HG03571 (cell line): ENCODE measurements around the gene PRR35.
"Not testable (repeated sequence)": the region's sequence is repeated elsewhere in the genome, so short reads cannot be mapped to it uniquely, and the experiment has no call there.

Source experiments
- ATAC-seq: cut with Tn5 transposase; IDR thresholded peaks from one replicate; pipeline ENCODE4 v1.9.1; 2021; ENCODE audit not compliant: unreplicated experiment

Gene PRR35

DNA sequence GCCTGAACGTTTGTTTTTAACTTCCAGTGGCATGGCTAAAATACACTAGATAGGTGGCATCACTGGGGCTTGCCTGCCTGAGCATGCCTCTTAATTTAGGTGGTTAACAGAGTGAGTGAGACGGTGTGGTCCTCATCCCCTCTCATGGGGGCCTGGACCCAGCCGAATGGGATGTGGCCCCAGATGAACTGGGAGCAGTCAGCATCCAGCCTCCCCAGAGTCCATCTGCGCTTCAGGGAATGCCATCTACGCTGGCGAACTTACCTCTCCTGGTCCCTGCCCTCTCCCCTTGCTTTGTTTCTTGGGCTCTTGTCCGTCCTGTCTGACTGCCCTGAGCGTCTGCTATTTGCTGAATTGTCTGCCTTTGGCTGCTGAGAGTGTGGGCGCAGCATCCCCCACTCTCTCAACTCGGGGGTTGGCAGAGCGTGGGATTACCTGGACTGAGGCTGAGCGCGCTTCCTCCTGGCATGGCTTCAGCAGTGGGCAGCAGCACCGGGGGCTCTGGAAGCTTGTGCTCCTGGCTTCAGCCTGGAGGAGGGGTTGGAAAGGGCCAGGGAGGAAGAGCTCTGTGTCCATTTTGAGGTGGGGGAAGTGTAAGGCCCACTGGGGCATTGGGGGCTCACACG is 31.8 kb downstream of the PRR35 start:
- no peak for ATAC-seq

DNA sequence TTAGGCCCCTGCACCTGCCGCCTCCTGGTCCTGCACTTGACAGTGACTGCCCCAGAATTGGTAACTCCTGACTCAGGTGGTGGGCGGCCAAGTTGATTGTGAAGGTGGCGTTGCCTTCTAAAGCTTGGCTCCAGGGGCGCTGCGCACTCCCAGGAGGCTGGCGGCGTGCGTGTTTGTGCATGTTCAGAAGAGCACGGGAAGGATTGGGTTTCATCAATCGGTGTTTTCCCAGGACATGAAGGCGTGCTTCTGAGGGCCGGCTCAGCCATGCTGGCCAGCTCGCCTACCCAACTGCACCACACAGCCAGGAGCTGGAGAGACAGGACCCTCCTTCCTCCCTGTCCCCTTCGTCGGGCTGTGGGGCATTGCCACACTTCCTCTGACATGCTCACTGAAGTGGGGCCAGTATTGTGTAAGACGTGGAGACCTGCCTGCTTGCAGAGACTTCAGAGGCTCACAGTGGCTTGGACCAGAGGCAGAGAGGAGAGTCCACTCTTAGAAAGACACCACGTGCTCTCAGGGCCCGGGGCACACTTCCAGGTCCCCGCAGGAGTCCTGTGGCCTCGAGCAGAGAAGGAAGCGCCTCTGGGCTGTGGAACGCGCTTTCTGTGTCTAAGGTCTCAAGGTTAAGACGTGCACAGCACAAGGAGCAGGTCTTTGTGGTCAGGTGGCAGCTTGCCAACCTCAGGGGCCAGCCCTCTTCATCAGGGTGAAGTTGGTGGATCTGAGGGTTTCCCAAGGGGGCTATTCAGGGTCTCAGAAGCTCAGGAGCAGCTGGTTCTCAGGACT is 32.5 kb downstream of the PRR35 start:
- ATAC-seq = no peak

DNA sequence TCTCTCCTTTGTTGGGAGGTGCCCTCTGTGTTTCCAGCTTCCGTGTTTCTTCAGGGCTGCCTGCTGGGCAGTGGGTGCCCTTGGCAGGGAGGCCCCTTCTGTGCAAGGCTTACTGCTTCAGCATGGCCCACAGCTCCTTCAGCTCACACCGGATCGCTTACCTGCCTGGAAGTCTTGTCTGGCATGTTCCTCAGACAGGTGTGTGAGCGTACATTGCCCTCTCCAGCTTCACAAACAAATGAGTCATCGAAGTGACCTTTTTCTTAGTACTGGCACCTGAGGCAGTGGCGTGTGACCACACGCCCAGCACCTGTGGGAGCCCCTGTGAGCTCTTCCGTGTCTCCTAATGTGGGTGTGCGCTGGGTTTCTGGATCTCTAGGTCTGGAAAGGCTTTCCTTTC is 33.2 kb downstream of the PRR35 start:
- no peak for ATAC-seq

DNA sequence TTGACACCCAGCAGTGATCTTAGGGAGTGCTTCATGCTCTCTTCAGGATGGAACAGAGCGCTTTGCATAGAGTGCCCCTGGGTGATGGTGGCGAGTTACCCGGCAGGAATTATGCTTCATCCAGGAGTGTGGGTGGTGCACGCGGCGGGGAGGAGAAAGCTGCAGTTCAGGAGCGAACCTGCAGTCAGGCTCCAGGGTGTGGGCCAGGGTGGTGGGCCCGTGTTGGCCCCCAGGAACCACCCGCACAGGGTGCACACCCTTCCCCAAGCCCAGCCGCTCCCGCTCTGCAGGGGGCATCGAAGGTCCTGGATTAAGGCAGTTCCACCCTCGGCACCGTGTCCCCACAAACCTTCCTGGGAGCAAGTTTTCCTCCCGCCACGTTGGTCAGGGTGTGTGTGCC is 33.6 kb downstream of the PRR35 start:
- ATAC-seq = no peak

DNA sequence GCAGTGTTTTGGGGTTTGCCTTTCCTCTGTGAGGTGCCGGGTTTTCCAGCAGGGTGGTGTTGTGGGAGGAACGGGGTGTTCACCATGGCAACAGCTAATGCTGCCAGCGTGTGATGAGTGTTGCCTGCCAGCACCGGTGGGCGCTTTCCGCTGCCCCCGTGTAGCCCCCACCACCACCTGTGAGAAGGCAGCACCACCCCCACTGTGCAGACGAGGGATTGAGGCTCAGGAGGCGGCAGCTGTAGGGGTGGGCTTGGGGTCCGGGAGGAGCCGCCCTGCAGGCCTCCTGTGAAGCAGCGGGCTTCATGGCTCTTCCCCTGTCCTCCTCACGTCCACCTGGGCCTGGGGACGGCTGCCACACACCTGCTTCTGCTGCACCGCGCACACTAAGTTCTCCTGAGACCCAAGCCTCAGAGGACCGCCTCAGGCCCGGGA is 34.9 kb downstream of the PRR35 start:
- no peak for ATAC-seq

DNA sequence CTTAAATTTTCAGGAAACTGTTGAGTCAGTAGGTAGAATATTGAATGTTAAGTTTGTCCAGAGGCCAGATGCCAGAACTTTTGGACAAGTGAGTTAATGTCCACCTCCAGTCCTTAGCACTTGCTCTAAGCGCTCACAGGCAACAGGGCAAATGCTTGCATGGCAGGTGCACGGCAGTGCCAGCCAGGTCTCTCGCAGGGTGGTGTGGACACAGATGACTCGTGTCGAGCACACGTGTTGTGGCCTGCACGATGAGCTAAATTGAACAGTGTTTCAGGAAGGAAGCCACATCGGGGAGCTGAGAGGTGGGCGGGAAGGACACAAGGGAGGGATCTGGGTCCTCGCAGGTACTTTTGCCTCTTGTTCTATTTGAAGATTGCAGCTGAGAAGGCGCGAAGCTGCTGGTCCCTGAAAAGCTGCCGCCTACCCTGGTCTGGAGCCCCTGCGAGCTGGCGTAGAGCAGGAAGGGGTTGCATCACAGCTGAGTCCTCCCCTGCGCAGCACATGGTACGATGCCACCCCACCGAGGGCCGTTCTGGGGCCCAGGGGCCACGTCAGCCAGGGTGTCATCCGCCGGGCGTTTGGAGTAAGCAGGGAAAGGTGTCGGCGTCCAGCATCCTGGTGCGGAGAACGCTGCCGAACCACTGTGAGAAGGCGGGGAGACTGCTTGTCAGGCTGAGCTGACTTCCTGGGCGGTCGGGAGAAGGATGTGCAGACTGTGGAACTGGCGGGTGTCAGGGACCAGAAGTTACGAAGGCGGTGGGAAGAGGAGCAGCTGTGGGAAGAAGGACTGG is 35.9 kb downstream of the PRR35 start:
- no peak for ATAC-seq

DNA sequence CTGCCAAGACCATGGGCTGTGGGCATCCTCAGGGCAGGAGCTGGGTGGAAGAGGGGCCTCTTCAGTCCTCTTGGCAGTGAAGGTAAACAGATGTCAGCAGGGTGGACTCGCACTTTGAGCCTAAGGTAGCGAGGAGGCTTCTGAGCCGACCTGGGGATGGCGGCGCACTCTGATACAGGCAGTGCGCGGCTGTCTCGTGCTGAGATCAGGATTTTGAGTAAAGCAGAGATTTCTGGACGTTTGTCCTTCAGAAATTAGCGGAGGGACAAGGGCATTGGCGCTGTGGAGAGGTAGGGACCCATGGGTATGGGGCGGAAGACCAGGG is 36.5 kb downstream of the PRR35 start:
- no peak for ATAC-seq

DNA sequence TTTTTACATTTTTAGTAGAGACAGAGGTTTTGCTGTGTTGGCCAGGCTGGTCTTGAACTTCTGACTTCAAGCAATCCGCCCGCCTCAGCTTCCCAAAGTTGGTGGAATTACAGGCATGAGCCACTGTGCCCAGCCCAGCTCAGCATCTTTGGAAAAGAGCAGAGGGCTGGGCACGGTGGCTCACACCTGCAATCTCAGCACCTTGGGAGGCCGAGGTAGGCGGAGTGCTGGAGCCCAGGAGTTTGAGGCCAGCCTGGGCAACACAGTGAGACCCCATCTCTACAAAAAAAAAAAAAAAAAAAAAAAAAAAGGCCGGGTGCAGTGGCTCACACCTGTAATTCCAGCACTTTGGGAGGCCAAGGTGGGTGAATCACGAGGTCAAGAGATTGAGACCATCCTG is 37.5 kb downstream of the PRR35 start:
- ATAC-seq = not testable (repeated sequence)

DNA sequence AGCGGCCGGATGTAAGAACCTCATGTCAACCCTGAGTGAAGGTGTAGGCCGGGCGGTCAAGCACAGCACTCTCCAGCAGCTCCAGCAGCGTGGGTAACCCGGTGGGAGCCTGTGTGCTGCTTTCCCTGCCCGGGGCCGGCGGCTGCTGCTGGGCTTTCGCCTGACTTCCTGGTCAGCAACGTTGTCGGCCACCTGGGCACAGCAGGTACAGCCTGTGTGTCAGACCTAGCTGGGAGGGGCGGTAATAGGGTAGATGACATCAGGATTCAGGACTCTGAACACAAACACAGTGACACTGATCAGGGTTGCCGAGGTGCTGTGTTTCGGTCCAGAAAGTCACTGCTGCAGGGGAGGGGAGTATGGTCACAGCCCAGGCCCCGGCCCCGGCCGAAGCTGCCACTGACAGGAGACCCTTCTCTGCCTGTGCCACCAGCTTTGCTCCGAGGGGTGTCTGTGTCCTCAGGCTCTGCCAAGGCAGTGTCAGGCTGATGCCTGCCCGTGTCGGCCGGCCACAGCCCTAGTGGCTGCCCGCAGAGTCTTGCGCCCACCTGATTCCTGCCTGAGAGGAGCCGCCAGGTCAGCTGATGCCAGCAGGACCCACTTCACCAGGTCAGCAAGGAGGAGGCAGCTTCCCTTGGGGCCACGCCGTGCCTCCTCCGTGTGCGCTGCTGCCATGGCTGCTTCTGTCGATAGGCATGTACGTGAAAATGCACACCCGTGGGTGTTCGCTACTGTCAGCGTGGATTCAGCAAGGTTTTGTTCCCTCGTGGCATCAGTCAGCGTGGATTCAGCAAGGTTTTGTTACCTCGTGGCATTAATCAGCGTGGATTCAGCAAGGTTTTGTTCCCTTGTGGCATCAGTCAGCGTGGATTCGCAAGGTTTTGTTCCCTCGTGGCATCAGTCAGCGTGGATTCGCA is 38.9 kb downstream of the PRR35 start:
- no peak for ATAC-seq

DNA sequence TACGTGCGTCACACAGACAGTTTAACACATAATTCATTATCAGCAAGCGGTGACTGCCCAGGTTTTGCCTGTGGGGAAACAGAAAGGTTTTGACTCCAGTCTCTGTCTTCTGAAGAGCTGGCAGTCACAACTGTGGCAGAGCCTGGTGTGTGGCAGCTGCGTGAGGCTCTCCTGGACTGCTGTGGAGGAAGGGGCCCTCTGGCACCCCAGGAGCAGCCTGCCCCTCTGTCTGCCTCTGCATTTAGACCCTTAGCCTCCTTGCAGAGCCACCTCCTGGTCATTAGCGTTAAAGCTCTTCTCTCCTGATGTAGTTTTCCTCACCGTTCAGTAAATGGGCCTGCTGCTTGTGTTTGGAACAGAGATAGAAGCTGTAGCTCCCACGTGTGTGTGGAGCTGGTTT is 40.6 kb downstream of the PRR35 start:
- ATAC-seq = no peak

DNA sequence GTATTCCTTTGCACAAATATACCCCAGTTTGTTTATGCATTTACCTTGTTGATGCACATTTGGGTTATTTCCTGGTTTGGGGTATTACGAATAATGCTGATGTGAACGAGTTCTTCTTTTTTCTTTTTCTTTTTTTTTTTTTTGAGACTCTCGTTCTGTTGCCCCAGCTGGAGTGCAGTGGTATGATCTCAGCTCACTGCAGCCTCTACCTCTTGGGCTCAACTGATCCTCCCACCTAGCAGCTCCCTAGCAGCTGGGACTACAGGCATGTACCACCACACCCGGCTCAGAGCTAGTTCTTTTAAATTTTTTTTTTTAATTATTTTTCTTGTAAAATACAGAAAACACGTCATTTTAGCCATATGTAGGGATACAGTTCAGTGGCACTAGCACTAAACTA is 43.7 kb downstream of the PRR35 start:
- ATAC-seq = no peak

DNA sequence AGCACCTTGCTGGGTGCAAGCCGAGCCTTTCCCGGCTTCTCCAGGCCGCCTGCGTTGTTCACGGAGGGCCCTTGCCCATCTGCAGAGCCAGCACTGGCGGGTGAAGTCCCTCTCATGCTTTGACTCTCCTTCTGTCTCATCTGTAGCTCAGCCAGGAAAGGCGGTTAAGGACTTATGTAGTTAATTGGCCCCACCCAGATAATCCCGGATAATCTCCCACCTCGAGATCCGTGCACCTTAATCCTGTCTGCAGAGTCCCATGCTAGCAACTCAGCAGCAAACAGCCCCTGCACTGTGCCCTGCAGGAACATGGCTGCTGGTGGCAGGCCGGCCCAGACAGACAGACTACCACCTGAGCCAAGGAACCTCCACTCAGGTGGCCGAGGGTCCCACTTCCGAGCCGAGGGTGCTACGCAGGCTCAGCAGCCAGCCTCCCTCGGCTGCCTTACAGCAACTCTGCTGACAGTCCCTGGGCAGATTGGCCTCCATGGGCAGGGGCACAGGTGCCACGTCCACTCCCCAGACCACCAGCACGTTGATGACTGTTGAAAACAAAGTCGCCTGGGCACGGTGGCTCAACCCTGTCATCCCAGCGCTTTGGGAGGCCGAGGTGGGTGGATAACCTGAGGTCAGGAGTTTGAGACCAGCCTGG is 46.6 kb downstream of the PRR35 start:
- no peak for ATAC-seq

DNA sequence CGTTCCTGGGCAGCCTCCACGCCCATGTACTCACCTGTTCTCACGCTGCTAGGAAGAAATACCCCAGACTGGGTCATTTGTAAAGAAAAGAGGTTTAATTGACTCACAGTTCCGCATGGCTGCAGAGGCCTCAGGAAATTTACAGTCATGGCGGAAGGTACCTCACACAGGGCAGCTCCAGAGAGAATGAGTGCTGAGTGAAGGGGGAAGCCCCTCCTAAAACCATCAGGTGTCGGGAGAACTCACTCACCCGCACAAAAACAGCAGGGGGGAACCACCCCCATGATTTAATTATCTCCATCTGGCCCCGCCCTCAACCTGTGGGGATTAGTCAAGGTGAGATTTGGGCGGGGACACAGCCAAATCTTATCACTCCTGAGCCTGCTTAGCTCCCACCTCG is 47.8 kb downstream of the PRR35 start:
- no peak for ATAC-seq

DNA sequence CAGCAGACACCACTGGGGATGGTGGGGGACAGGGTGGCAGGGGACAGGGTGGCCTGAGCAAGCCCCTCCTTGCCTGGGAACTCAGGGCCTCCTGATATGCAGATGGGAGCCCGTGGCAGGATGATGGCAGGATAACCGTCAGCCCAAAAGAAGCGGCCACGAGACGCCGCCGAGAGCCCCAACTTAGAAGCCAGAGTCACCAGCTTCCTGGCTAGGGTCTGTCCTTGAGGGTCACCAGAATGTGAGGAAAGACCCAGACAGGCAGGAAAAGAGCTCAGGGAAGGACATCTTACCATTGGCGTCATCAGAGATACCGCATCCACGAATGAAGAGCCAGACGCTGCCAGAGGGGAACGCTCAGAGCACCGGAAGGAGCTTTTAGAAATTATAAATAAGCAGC is 49.1 kb downstream of the PRR35 start:
- no peak for ATAC-seq

DNA sequence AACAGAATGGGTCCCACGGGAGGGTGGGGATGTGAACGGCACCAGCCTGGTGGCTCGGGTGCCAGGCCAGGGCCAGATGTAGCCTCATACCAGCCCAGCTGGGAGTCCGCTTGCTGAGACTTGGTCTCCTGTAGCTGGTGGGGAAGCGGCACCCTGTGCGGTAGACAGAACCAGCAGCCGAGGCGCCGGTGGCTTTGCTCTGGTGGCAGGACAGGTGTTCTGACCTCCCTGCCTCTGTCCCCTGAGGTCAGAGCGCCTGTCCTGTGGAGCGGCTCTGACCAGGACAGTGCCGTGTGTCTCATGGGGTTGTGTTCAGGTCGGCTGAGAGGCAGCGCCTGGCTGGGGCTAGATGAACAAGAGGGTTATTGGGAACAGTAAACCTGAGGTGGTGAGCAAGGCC is 49.8 kb downstream of the PRR35 start:
- ATAC-seq = no peak

DNA sequence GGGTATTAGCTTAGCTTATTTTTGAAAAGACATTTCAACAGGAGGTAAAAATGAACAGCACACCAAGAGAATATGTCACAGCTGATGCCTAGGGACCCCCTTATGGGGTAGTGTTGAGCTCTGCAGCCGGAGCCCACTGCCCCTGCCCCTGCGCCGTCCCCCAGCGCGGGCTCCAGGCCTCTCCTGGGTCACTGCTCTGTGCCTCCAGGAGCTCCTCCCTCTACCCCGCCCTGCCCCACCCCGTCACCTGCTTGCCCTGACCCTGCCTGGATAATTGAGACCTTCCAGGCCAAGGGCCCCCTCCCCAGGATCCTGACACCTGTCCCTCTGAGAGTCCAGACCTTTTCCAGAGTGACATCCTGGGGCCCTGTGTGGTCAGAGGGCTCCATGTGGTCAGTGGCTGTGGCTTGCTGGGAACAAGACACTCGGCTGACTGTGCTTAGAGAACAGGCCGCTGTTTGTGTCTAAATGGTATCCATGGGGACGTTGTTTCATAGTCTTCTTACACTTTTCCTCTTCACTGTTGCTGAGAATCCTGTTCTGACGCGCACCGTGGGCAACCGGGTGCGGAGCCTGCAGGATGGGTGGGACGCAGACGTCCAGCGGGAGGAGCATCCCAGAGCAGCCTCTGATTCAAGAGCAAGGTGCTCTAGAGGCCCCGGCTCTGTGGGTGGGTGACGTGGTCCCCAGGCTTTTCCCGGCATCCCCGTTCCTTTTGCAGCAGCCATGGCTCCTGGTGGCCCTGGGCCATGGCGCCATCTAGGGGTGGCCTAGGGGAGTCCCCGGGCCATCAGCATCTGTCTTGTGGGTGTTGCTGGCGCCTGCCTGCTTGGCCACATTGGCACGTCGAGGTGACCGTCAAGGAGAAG is 50.6 kb downstream of the PRR35 start:
- no peak for ATAC-seq

DNA sequence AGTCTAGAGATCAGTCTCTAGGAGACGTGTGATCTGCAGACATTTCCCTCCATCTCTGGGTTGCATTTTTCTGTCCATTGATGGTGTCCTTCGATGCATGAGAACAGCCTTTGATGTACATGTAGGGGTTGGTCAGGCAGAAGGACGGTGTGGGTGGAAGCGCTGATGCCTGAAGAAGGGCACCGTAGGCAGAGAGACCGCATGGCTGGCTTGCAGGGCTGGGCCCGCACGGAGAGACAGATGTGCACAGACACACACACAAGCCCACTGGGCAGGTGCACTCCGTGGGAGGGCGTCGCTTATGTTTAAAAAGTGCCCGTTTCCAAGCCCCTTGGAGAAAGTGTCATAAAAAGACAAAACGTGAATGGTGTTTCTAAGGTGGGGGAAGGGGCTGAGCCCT is 54.9 kb downstream of the PRR35 start:
- no peak for ATAC-seq
